Thyroid gland (tissue), 4 donors: ENCODE data around the gene MTMR2.

Source experiments
- CTCF ChIP-seq, 6 experiments: fragments of 200-600 bp in 3 of 6; fragments of 450-650 bp in 3 of 6; sonication (generic) in 3 of 6; IDR thresholded peaks; one replicate each; pipeline ENCODE4 v1.5.1; 2016 to 2019; ENCODE audit warnings: antibody characterized with exemption in 6 of 6, mild to moderate bottlenecking in 2 of 6, inconsistent platforms in 1 of 6, moderate library complexity in 1 of 6
- POLR2A ChIP-seq, 2 donors: fragments of 450-650 bp; IDR thresholded peaks; one replicate each; pipeline ENCODE4 v1.6.1; 2017; ENCODE audit warnings: antibody characterized with exemption in 2 of 2, mild to moderate bottlenecking in 2 of 2, moderate library complexity in 1 of 2

GRCh38 chr11:95792200-95792599, 131.7 kb downstream of the MTMR2 start:
- TF ChIP-seq CTCF (IDR thresholded peaks at IDR 0.05) (no peak), POLR2A (IDR thresholded peaks at IDR 0.05) (no peak)
